Left ventricle myocardium inferior (tissue), 1 donor: ENCODE results near the gene YIPF7. TPM values are rescaled to one million over a fixed set of nuclear protein-coding genes. Genes with fewer than 3 reads are reported as not detected.

ENCODE experiments used
- DNase-seq: peaks from one replicate; pipeline ENCODE4 v3.0.0-alpha.2; 2020
- H3K27ac ChIP-seq: fragments of 200-600 bp; replicated peaks from 2 replicates; pipeline ENCODE4 v1.8.0; 2021
- H3K27me3 ChIP-seq: fragments of 200-600 bp; 2 replicates; pipeline ENCODE4 v1.8.0; 2021; ENCODE audit warnings: low read depth
- H3K36me3 ChIP-seq: fragments of 200-600 bp; 2 replicates; pipeline ENCODE4 v1.8.0; 2021
- H3K4me1 ChIP-seq: fragments of 200-600 bp; 2 replicates; pipeline ENCODE4 v1.8.0; 2021
- H3K4me3 ChIP-seq: fragments of 200-600 bp; 2 replicates; pipeline ENCODE4 v1.8.0; 2021; ENCODE audit warnings: mild to moderate bottlenecking, moderate library complexity
- H3K9me3 ChIP-seq: fragments of 200-600 bp; replicated peaks from 2 replicates; pipeline ENCODE4 v1.8.0; 2021
- intact Hi-C: fragments of 100-400 bp; cut with micrococcal nuclease; formaldehyde crosslinking; loops from one replicate; pipeline ENCODE4 v1.11.0; 2022
- total RNA-seq: library from RNA; stranded (reverse); fragmentation: NEBNext Ultra II Directional; extraction: Animal tissue kit (Norgen Biotek cat#: 25700); gene quantifications from one replicate; pipeline ENCODE4 v1.2.1, GENCODE V29; 2021
- TF ChIP-seq, protein P1 (sequence below): fragments of 200-600 bp; IDR thresholded peaks from 2 replicates; pipeline ENCODE4 v1.8.0; 2021; ENCODE audit warnings: antibody characterized with exemption, mild to moderate bottlenecking, borderline replicate concordance
- donor health status: DM: no; HTN: yes; CAD: no; lungs with severe emphysema.

Gene YIPF7
- total RNA-seq, 1 donor from 2014 or later, result 1.4 TPM

GRCh38 chr4:44668526-44668925 lies 17.1 kb upstream of the YIPF7 start:
- DNase-seq, result no peak
- H3K4me1 ChIP-seq, result no peaks in the 10 kb centered on the region
- TF ChIP-seq, protein P1, sequence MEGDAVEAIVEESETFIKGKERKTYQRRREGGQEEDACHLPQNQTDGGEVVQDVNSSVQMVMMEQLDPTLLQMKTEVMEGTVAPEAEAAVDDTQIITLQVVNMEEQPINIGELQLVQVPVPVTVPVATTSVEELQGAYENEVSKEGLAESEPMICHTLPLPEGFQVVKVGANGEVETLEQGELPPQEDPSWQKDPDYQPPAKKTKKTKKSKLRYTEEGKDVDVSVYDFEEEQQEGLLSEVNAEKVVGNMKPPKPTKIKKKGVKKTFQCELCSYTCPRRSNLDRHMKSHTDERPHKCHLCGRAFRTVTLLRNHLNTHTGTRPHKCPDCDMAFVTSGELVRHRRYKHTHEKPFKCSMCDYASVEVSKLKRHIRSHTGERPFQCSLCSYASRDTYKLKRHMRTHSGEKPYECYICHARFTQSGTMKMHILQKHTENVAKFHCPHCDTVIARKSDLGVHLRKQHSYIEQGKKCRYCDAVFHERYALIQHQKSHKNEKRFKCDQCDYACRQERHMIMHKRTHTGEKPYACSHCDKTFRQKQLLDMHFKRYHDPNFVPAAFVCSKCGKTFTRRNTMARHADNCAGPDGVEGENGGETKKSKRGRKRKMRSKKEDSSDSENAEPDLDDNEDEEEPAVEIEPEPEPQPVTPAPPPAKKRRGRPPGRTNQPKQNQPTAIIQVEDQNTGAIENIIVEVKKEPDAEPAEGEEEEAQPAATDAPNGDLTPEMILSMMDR, result no peak
- no peak overlapping the region for H3K27ac ChIP-seq
- H3K4me3 ChIP-seq, result no peak overlapping the region
- intact Hi-C loops, result no loop called here
- H3K9me3 ChIP-seq, result no peaks in the 10 kb centered on the region
- H3K36me3 ChIP-seq, result no peaks in the 10 kb centered on the region
- H3K27me3 ChIP-seq, result no peaks in the 10 kb centered on the region

DNA sequence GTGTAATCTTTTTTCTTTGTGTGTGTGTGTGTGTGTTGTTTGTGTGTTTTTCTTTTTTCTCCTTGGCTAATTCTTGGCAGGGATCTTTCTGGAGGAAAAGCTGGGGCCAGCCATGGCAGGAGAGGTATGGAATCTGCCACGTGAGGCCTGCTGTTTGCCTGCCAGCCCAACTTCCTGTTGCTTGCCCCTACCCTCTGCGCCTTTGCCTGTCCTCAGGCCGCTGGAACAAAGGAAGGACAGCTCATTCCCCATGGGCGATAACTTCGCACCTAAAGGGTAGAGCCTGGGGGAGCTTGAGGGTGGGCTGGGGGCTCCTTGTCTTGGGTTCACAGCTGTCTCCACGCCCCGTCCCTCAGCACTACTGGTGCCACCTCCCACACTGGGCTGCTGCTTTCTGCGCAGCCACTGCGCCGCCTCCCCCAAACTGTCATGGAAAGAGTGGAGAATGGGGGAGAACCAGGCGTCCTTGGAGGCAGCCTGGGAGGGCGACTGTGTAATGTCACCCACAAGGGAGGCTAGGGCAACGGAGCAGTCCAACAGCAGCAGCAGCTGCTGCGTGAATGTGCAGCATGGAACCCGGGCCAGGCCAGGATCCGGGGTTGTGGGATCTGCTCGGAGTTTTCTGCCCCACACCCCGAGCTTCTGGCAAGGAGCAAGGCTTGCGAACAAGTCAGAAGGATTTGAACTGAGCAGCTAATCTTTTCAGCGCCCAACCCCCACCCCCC lies 12.3 kb upstream of the YIPF7 start:
- no peaks in the 10 kb centered on the region for H3K4me1 ChIP-seq
- intact Hi-C loops, result no loop called here

GRCh38 chr4:44662623-44663005 lies 11.2 kb upstream of the YIPF7 start:
- Histone ChIP-seq H3K4me1 (no peaks in the 10 kb centered on the region), H3K27me3 (no peaks in the 10 kb centered on the region), H3K9me3 (no peaks in the 10 kb centered on the region), H3K27ac (no peak overlapping the region), H3K4me3 (no peak overlapping the region), H3K36me3 (no peaks in the 10 kb centered on the region)
- intact Hi-C loops, result no loop called here
- TF ChIP-seq, protein P1, result no peak
- DNase-seq, result no peak

More for the DNA sequence above, 12.3 kb upstream of the YIPF7 start:
- DNase-seq, result no peak
- Histone ChIP-seq H3K27ac (no peak overlapping the region), H3K4me3 (no peak overlapping the region), H3K27me3 (no peaks in the 10 kb centered on the region), H3K9me3 (no peaks in the 10 kb centered on the region), H3K36me3 (no peaks in the 10 kb centered on the region)
- TF ChIP-seq, protein P1, result no peak

DNA sequence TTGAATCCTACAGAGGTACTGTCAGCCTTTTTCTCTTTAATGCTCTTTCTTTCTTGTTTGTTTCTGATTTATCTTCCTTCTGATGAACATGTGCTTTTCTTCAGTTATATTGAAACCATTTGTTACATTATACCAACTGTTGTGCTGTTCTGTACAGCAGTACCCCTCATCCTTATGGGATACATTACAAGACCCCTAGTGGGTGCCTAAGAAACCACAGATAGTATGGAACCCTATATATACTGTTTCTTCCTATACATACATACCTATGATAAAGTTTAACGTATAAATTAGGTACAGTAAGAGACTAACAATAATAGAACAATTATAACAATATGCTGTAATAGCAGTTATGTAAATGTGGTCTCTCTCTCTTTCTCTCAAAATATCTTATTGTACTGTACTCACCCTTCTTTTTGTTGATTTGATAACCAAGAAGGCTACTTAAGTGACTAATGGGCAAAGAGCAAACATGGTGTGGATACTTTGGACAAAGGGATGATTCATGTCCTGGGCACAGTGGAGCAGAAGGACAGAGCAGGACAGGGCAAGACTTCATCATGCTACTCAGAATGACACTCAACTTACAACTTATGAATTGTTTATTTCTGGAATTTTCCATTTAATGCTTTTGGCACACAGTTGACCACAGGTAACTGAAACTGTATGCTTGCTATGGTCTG lies 10.7 kb upstream of the YIPF7 start:
- TF ChIP-seq, protein P1, result no peak
- Histone ChIP-seq H3K27ac (no peak overlapping the region), H3K36me3 (no peaks in the 10 kb centered on the region), H3K27me3 (no peaks in the 10 kb centered on the region), H3K9me3 (no peaks in the 10 kb centered on the region), H3K4me3 (no peak overlapping the region), H3K4me1 (no peaks in the 10 kb centered on the region)
- intact Hi-C loops, result no loop called here
- DNase-seq, result no peak

GRCh38 chr4:44660396-44660795 lies 9.0 kb upstream of the YIPF7 start:
- Histone ChIP-seq H3K9me3 (no peaks in the 10 kb centered on the region), H3K36me3 (no peaks in the 10 kb centered on the region), H3K27me3 (no peaks in the 10 kb centered on the region), H3K4me3 (no peak overlapping the region), H3K4me1 (no peaks in the 10 kb centered on the region), H3K27ac (no peak overlapping the region)
- DNase-seq, result no peak
- TF ChIP-seq, protein P1, result no peak
- intact Hi-C loops, result no loop called here
